ENCODE measurements around the gene PTGDR.

DNA sequence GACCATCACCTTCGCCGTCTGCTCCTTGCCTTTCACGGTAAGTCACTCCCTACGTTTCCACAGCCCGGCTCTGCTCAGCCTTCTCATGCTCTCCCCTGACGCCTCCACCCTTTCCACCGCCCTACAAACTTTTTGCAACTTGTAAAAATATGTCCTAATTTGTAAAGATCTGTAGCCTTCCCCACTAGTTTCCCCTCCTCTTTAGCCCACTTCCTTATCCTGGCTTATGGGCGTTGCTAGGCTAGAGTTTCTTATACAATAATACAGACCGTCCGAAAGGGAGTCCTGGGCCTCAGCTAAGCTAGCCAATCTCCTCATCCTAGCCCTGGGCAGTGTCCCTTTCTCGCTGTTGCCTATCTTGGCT lies 47.8 kb downstream of the PTGDR start:
- TF ChIP-seq, protein P1, sequence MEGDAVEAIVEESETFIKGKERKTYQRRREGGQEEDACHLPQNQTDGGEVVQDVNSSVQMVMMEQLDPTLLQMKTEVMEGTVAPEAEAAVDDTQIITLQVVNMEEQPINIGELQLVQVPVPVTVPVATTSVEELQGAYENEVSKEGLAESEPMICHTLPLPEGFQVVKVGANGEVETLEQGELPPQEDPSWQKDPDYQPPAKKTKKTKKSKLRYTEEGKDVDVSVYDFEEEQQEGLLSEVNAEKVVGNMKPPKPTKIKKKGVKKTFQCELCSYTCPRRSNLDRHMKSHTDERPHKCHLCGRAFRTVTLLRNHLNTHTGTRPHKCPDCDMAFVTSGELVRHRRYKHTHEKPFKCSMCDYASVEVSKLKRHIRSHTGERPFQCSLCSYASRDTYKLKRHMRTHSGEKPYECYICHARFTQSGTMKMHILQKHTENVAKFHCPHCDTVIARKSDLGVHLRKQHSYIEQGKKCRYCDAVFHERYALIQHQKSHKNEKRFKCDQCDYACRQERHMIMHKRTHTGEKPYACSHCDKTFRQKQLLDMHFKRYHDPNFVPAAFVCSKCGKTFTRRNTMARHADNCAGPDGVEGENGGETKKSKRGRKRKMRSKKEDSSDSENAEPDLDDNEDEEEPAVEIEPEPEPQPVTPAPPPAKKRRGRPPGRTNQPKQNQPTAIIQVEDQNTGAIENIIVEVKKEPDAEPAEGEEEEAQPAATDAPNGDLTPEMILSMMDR (IDR thresholded peaks at IDR 0.05) = no peak
- peak; percentile 47 for TF ChIP-seq POLR2A (IDR thresholded peaks at IDR 0.05)

Data from transverse colon (tissue), 3 donors.